ENCODE data around the gene SDF2L1. TPM values are rescaled to one million over a fixed set of nuclear protein-coding genes. Genes with fewer than 3 reads are reported as not detected.

SDF2L1 gene
- total RNA-seq, 2 experiments from 2014 or later = 21.7 to 22.3 TPM

DNA sequence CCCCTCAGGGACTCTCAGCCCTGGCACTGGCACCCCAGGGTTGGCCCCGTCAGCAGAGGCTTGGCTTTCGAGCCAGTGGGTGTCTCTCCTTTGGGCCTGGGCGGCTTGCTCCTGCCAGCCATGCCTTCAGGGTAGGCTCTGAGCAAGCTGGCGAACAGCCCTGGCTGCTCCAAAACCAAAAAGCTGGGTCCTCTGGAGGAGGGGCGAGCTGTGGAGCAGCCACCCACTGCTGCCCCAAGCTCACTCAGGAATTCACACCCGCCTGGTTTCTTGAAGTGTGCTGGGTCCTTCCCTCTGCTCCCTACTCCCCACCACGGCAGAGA, 18.5 kb upstream of the SDF2L1 start:
- H3K4me1 Mint-ChIP-seq (ENCODE audit: low read depth) = peaks cover 27% of the 10 kb centered on the region
- peaks cover 18% of the 10 kb centered on the region for H3K36me3 Mint-ChIP-seq (ENCODE audit: low read depth)
- DNase-seq = no peak
- CTCF ChIA-PET = interaction anchor here (1.2 to 13.9 kb wide), 3 partner anchors 14 to 36 kb away, joined by 3 to 208 read pairs (median 3); partner anchors contain the start of gene SDF2L1
- H3K9me3 Mint-ChIP-seq = no peaks in the 10 kb centered on the region
- H3K27ac Mint-ChIP-seq = no peak overlapping the region
- H3K4me3 Mint-ChIP-seq = no peak overlapping the region
- H3K27me3 Mint-ChIP-seq (ENCODE audit: low read depth) = no peaks in the 10 kb centered on the region
- intact Hi-C loops (cut with micrococcal nuclease) = no loop called here

- Mint-ChIP-seq H3K27ac (peak overlapping the region; percentile 82), H3K4me1 (ENCODE audit: low read depth) (peaks cover 29% of the 10 kb centered on the region), H3K27me3 (ENCODE audit: low read depth) (no peaks in the 10 kb centered on the region), H3K9me3 (no peaks in the 10 kb centered on the region), H3K36me3 (ENCODE audit: low read depth) (peaks cover 20% of the 10 kb centered on the region), H3K4me3 (no peak overlapping the region)
- CTCF ChIA-PET = interaction anchor here (0.6 to 13.9 kb wide), 5 partner anchors 12 to 67 kb away, joined by 3 to 208 read pairs (median 3); partner anchors contain the start of gene SDF2L1
- DNase-seq = peak; percentile 53
- intact Hi-C loops (cut with micrococcal nuclease) = no loop called here
Observed at GRCh38 chr22:21624120-21624879, 17.8 kb upstream of the SDF2L1 start.

DNA sequence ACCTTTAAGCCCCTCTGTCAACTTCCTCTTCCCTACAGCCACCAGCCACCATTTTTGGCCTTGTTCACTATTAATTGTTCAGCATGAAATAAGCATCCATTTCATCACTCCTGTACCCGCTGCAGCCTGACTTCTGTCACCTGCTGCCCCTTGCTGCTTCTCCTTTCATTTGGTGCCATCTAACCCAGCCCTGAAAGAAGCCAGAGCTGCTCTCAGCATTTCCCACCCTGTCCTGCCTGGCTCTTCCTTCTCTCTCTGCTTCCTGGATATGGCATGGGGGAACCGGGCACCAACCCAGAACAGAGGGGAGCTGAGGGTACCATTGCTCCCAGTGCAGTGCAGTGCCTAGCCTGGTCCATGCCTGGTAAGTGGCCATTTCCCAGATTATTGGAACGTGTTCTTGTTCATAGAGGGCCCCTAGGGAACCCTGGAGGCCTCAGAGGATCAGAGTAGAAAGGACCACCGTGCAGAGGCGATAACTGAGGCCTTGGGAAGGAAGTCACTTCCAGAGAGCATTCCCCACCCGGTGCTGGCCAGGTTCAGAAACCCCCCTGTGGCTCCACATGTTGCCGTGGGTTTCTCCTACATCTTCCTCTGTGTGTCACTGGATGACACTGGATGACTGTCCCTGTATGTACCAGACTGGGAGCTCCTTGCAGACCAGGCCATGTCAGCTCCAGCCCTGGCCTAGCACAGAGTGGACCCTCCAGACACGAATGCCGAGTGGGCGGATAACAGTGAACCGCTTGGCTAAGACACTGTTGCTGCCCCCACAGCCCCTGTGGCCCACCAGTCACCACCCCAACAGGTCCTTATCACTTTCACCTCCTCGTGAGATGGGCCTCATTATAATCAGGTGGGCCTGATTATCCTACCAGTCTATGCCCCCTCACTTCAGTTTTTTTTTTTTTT, 17.0 kb upstream of the SDF2L1 start:
- Mint-ChIP-seq H3K27me3 (ENCODE audit: low read depth) (no peaks in the 10 kb centered on the region), H3K4me1 (ENCODE audit: low read depth) (peaks cover 29% of the 10 kb centered on the region), H3K4me3 (no peak overlapping the region), H3K27ac (peak overlapping the region; percentile 82), H3K36me3 (ENCODE audit: low read depth) (peaks cover 20% of the 10 kb centered on the region), H3K9me3 (no peaks in the 10 kb centered on the region)
- CTCF ChIA-PET = interaction anchor here (0.6 to 13.9 kb wide), 5 partner anchors 13 to 67 kb away, joined by 3 to 208 read pairs (median 3); partner anchors contain the start of gene SDF2L1
- intact Hi-C loops (cut with micrococcal nuclease) = no loop called here
- DNase-seq = no peak

DNA sequence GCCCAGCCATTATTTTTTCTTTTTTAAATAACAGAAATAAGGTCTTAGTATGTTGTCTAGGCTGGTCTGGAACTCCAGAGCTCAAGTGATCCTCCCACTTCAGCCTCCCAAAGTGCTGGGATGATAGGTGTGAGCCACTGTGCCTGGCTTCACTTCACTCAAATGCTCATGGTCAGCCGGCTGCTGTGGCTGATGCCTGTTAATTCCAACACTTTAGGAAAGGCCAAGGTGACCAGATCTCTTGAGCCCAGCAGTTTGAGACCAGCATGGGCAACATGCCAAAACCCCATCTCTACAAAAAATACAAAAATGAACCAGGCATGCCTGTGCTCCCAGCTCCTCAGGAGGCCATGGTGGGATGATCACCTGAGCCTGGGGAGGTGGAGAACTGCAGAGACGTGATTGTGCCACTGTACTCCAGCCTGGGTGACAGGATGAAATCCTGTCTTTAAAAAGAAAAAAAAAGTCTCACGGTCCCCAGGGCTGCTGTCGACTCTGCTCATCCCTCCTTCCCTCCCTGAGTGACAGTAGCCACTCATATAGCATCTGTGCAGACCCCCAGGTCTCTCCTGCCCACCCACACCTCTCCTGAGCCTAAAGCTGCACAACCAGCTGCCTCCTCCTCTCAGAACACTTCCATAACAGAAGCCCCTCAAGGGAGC, 15.9 kb upstream of the SDF2L1 start:
- Mint-ChIP-seq H3K4me1 (ENCODE audit: low read depth) (peaks cover 35% of the 10 kb centered on the region), H3K9me3 (no peaks in the 10 kb centered on the region), H3K27me3 (ENCODE audit: low read depth) (no peaks in the 10 kb centered on the region), H3K27ac (peak overlapping the region; percentile 75), H3K36me3 (ENCODE audit: low read depth) (peaks cover 20% of the 10 kb centered on the region), H3K4me3 (no peak overlapping the region)
- DNase-seq = no peak
- intact Hi-C loops (cut with micrococcal nuclease) = no loop called here
- CTCF ChIA-PET = interaction anchor here (13.9 kb wide), 1 partner anchor 18 kb away, joined by 208 read pairs; the partner anchor contains the start of gene SDF2L1

DNA sequence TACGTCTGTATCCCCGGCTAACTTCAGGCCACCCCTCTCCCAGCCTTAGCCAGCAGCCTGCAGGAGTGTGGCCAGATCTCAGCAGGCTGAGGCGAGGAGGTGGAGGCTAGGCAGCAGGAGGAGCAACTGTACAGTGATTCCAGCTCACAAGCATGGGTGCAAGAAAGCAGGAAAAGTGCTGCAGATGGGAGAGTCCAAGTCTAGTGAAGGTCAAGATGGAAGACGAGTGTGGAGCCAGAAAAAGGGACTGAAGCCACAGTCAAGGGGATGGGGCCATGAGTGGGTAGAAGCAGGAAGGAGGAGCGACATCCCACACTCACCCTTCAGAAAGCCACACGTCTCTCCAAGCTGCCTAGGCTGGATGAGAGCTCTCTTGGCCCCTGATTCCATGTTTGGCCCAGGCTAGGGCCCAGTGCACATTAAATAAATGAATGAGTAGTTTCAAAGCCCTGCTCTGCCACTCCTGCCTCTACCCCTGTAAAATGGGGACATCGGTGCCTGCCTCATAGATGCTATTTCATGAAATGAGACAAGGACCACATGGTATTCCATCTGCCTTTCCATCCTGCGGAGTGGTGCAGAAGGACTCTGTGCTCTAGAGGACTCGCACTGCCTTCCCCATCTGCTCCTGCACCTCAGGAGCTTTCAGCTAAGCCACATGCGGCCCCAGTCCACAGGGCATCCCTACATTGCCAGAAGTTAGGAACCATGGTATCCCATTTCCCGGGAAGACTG, 15.2 kb upstream of the SDF2L1 start:
- Mint-ChIP-seq H3K4me1 (ENCODE audit: low read depth) (peaks cover 35% of the 10 kb centered on the region), H3K27ac (peak overlapping the region; percentile 75), H3K27me3 (ENCODE audit: low read depth) (no peaks in the 10 kb centered on the region), H3K36me3 (ENCODE audit: low read depth) (peaks cover 20% of the 10 kb centered on the region), H3K4me3 (peak overlapping the region; percentile 32), H3K9me3 (no peaks in the 10 kb centered on the region)
- CTCF ChIA-PET = interaction anchor here (13.9 kb wide), 1 partner anchor 17 kb away, joined by 208 read pairs; the partner anchor contains the start of gene SDF2L1
- no peak for DNase-seq
- intact Hi-C loops (cut with micrococcal nuclease) = no loop called here

DNA sequence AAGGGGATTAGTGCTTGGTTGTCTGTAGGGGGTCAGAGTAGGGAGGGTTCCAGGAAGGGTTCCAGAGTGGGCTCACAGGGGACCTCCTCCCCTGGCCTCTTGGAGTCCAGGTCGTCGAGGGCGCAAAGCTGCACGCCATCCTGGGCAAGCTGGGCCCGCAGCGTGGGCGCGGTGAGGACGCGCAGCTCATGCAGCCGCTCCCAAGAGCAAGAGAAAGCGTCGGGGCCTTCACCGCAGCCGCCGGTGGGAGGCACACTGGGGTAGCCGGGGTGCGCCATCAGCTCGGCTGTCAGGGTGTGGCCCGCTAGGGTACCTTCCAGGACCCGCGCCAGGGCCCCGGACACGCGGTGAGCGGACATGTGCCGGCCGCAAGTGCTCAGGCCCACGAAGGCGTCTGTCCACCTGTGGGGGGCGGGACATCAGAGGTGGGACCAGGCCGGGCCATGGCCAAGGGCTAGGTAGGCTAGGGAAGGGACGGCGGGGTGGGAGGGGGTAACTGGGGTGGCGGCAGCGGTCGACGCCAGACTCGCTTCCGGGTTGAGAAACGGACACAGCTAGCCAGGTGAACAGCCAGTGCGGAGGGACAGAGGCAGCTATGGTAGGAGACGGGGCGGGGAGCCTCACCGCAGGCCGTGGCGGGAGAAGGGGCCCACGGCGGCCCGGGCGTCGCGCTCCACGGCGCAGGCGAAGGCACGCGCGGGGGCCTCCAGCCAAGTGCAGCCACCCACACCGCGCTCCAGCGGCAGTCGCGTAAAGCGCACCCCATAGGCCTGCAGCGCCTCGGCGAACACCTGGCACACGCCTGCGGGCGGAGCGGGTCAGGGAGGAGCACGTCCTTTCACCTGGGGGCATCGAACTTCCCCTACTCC, 13.5 kb upstream of the SDF2L1 start:
- no peak for DNase-seq
- intact Hi-C loops (cut with micrococcal nuclease) = loop anchor here (1.0 kb wide), 2 partner anchors 24 to 61 kb away; partner anchors contain the start of gene UBE2L3
- Mint-ChIP-seq H3K27me3 (ENCODE audit: low read depth) (no peaks in the 10 kb centered on the region), H3K4me1 (ENCODE audit: low read depth) (peaks cover 35% of the 10 kb centered on the region), H3K27ac (peak overlapping the region; percentile 92), H3K36me3 (ENCODE audit: low read depth) (peaks cover 20% of the 10 kb centered on the region), H3K9me3 (no peaks in the 10 kb centered on the region), H3K4me3 (peak overlapping the region; percentile 86)
- CTCF ChIA-PET = interaction anchor here (0.9 to 13.9 kb wide), 13 partner anchors 8 to 143 kb away, joined by 3 to 208 read pairs (median 5); partner anchors contain the start of gene SDF2L1

DNA sequence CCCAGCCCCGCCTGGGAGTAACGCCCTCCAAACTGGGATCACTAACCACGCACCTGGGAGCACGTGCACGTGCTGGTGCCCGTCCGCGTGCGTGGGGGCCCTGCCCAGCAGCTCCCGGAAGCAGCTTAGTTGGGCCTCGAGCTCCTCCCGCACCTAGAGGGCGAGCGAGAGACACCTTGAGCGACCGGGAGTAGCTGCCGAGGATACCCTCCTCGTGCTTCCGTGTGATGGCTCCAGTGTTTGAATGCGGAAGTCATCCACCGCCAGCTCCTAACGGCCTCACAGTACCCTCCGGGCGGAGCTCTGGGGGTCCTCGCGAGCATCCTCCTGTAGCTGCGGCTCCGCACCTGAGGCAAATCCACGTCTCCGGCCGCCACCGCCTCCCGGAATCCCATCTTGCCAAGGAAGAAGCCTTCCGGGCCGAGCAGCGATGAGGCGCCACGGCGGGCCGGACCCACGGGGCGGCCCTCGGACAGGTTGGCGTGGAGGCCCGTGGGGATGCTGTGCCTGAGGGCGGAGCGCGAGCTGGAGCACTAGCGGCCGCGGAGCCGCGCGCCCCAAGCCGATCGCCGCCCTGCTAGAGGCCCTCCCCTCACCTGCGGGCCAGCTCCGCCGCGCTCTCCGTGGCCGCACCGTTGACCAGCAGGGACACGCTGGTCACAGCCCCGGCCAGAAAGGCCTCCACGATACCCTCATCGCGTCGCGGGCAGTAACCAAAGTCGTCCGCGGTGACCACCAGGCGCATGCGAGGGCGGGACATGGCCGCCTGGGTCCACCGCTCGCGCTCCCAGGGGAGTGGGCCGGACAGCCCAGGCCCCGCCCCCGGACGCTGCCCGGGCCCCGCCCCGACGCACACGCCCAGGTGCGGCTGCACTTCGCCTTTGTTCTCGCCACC, 12.6 kb upstream of the SDF2L1 start, which contains the start of gene YDJC:
Gene YDJC (minus strand): TSS at position 768 of the 895 bp plus-strand sequence. CDS start 8 bp downstream, at position 760.
- CTCF ChIA-PET = interaction anchor here (0.7 to 13.9 kb wide), 13 partner anchors 9 to 142 kb away, joined by 3 to 208 read pairs (median 3); partner anchors contain the start of gene SDF2L1
- intact Hi-C loops (cut with micrococcal nuclease) = loop anchor here (1.0 to 2.0 kb wide), 4 partner anchors 23 to 238 kb away; partner anchors contain the start of genes MAPK1, PPIL2 and UBE2L3
- Mint-ChIP-seq H3K4me3 (peak within 1 kb of the TSS; percentile 86), H3K36me3 (ENCODE audit: low read depth) (peaks cover 20% of the 10 kb centered on the region), H3K27ac (peak within 1 kb of the TSS; percentile 92), H3K4me1 (ENCODE audit: low read depth) (peaks cover 35% of the 10 kb centered on the region), H3K27me3 (ENCODE audit: low read depth) (no peaks in the 10 kb centered on the region), H3K9me3 (no peaks in the 10 kb centered on the region)
- peak; percentile 97 for DNase-seq

- Mint-ChIP-seq H3K27me3 (ENCODE audit: low read depth) (no peaks in the 10 kb centered on the region), H3K4me3 (no peak overlapping the region), H3K4me1 (ENCODE audit: low read depth) (peaks cover 29% of the 10 kb centered on the region), H3K36me3 (ENCODE audit: low read depth) (peaks cover 20% of the 10 kb centered on the region), H3K27ac (no peak overlapping the region), H3K9me3 (no peaks in the 10 kb centered on the region)
- CTCF ChIA-PET = interaction anchor here (13.9 kb wide), 1 partner anchor 13 kb away, joined by 208 read pairs; the partner anchor contains the start of gene SDF2L1
- intact Hi-C loops (cut with micrococcal nuclease) = loop anchor here (2.0 kb wide), 1 partner anchor 36 kb away; the partner anchor contains the start of gene PPIL2
- DNase-seq = no peak
Observed at GRCh38 chr22:21631025-21631424, 11.1 kb upstream of the SDF2L1 start.

DNA sequence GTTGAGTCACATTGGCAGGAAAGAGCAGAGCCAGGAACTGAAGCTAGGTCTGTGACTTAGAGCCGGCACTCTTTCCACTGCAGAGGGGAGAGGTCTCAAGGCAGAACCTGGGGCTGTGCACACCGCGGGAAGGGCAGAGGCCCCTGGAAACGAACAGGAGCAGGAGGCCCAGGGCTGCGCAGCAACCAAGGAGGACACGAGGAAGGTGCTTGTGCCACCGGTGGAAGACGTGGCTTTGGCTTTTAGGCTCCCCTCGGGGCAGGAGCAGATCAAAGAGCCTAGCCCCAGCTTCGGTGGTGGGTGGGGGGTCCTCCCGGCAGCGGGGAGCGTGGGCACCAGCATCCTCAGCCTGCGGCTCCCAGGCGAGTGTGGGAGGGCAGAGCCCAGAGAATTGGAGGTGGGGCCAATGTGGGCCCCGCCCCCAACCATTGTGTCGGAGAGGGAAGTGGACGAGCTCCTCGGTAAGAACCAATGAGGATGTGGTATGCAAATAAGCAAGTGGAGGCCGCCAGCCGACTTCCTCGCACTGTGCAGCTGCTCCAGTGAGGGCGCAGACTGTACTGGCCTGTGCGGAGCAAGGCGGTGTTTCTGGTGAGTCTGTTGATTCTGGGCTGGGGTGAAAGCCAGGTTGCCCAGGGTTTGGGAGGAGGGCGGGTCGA, 9.7 kb upstream of the SDF2L1 start, which contains the start of gene CCDC116:
Gene CCDC116 (plus strand): TSS at position 524 of the 659 bp plus-strand sequence. CDS start 422 bp downstream, outside the sequence.
- H3K36me3 Mint-ChIP-seq (ENCODE audit: low read depth) = peaks cover 12% of the 10 kb centered on the region
- no peaks in the 10 kb centered on the region for H3K27me3 Mint-ChIP-seq (ENCODE audit: low read depth)
- H3K4me3 Mint-ChIP-seq = no peak within 1 kb of the TSS
- peaks cover 18% of the 10 kb centered on the region for H3K4me1 Mint-ChIP-seq (ENCODE audit: low read depth)
- DNase-seq = peak; percentile 24
- CTCF ChIA-PET = interaction anchor here (13.9 kb wide), 1 partner anchor 12 kb away, joined by 208 read pairs; the partner anchor contains the start of gene SDF2L1
- no peak within 1 kb of the TSS for H3K27ac Mint-ChIP-seq
- intact Hi-C loops (cut with micrococcal nuclease) = no loop called here
- no peaks in the 10 kb centered on the region for H3K9me3 Mint-ChIP-seq

Data from activated naive CD4-positive, alpha-beta T cell treated with anti-CD3 and anti-CD28 coated beads for 36 hours (primary cell).